Measurements from ENCODE around the gene CRBN. TPM values are rescaled to one million over a fixed set of nuclear protein-coding genes. Genes with fewer than 3 reads are reported as not detected.

Gene CRBN
- total and polyA plus RNA-seq, 9 of the 15 experiments (the other 6 are each of a cell fraction or from before 2014, with no cell fraction given), result 40.8 to 331 (median 57.4) TPM

DNA sequence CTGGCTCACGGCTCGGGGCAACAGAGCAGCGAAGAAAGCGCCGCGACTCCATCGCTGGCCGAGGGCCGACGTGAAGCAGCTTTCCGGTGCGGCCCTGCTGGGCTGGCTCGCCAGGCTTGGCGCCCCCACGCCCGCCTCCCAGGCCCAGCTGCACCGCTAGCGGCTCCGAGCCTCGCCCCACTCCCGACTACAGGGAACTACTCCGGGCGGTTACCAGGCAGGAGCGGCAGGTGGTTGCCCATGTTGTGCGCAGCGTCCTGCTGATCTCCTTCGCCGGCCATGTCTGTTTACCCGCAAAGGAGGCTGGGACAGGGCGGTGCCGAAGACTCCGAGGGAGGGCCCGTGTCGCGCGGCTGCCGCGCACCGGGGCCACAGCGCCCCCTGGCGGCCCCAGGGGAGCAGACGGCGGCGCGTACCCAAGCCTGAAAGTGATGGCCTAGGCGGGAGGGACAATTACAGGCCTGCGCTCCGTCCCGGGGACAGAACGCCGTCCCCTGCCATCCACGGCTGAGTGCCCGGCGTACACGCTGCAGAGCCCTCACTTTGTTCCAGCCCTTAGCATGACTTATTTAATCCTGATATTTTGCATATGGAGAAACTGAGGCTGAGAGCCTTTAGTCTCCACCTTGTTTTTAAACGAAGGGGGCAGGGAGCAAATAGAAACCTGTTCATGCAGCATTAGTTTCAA lies at the start of gene CRBN (continued):
- TF ChIP-seq, protein P1, sequence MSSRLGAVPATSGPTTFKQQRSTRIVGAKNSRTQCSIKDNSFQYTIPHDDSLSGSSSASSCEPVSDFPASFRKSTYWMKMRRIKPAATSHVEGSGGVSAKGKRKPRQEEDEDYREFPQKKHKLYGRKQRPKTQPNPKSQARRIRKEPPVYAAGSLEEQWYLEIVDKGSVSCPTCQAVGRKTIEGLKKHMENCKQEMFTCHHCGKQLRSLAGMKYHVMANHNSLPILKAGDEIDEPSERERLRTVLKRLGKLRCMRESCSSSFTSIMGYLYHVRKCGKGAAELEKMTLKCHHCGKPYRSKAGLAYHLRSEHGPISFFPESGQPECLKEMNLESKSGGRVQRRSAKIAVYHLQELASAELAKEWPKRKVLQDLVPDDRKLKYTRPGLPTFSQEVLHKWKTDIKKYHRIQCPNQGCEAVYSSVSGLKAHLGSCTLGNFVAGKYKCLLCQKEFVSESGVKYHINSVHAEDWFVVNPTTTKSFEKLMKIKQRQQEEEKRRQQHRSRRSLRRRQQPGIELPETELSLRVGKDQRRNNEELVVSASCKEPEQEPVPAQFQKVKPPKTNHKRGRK (tag; IDR thresholded peaks at IDR 0.05), result no peak
- TF ChIP-seq, protein P2, sequence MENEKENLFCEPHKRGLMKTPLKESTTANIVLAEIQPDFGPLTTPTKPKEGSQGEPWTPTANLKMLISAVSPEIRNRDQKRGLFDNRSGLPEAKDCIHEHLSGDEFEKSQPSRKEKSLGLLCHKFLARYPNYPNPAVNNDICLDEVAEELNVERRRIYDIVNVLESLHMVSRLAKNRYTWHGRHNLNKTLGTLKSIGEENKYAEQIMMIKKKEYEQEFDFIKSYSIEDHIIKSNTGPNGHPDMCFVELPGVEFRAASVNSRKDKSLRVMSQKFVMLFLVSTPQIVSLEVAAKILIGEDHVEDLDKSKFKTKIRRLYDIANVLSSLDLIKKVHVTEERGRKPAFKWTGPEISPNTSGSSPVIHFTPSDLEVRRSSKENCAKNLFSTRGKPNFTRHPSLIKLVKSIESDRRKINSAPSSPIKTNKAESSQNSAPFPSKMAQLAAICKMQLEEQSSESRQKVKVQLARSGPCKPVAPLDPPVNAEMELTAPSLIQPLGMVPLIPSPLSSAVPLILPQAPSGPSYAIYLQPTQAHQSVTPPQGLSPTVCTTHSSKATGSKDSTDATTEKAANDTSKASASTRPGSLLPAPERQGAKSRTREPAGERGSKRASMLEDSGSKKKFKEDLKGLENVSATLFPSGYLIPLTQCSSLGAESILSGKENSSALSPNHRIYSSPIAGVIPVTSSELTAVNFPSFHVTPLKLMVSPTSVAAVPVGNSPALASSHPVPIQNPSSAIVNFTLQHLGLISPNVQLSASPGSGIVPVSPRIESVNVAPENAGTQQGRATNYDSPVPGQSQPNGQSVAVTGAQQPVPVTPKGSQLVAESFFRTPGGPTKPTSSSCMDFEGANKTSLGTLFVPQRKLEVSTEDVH (IDR thresholded peaks at IDR 0.05; ENCODE audit: low read depth, partially characterized antibody), result no peak
- TF ChIP-seq IRF2 (CRISPR knock-in tag; IDR thresholded peaks at IDR 0.05), result no peak
- TF ChIP-seq HNRNPH1 (optimal IDR thresholded peaks at IDR 0.05; ENCODE audit: low read depth, low read length), result no peak
- TF ChIP-seq, protein P3, sequence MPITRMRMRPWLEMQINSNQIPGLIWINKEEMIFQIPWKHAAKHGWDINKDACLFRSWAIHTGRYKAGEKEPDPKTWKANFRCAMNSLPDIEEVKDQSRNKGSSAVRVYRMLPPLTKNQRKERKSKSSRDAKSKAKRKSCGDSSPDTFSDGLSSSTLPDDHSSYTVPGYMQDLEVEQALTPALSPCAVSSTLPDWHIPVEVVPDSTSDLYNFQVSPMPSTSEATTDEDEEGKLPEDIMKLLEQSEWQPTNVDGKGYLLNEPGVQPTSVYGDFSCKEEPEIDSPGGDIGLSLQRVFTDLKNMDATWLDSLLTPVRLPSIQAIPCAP (CRISPR knock-in tag; IDR thresholded peaks at IDR 0.05; ENCODE audit: borderline replicate concordance), result no peak
- TF ChIP-seq, protein P4, sequence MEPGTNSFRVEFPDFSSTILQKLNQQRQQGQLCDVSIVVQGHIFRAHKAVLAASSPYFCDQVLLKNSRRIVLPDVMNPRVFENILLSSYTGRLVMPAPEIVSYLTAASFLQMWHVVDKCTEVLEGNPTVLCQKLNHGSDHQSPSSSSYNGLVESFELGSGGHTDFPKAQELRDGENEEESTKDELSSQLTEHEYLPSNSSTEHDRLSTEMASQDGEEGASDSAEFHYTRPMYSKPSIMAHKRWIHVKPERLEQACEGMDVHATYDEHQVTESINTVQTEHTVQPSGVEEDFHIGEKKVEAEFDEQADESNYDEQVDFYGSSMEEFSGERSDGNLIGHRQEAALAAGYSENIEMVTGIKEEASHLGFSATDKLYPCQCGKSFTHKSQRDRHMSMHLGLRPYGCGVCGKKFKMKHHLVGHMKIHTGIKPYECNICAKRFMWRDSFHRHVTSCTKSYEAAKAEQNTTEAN (CRISPR knock-in tag; IDR thresholded peaks at IDR 0.05), result no peak; the same call in 1 of the 2 replicates
- no peak for TF ChIP-seq CEBPG (CRISPR knock-in tag; IDR thresholded peaks at IDR 0.05)
- TF ChIP-seq CEBPG (tag; conservative IDR thresholded peaks at IDR 0.05 in 1 of 2, IDR thresholded peaks at IDR 0.05 in 1 of 2), result no peak
- no peak; a peak in 1 of 4 replicates for TF ChIP-seq CSDE1 (IDR thresholded peaks at IDR 0.05)
- TF ChIP-seq NR2C1 (IDR thresholded peaks at IDR 0.05), result no peak
- no peak for TF ChIP-seq NR2C1 (tag; IDR thresholded peaks at IDR 0.05)
- no peak for TF ChIP-seq CBX8 (IDR thresholded peaks at IDR 0.05; ENCODE audit: borderline replicate concordance, extremely low read depth, low read depth, low read length, poor library complexity, severe bottlenecking)
- TF ChIP-seq ZNF197 (CRISPR knock-in tag; IDR thresholded peaks at IDR 0.05; ENCODE audit: low read depth), result no peak
- TF ChIP-seq SNIP1 (IDR thresholded peaks at IDR 0.05; ENCODE audit: low read depth), result no peak
- TF ChIP-seq XRCC3 (IDR thresholded peaks at IDR 0.05), result no peak
- TF ChIP-seq, protein P5, sequence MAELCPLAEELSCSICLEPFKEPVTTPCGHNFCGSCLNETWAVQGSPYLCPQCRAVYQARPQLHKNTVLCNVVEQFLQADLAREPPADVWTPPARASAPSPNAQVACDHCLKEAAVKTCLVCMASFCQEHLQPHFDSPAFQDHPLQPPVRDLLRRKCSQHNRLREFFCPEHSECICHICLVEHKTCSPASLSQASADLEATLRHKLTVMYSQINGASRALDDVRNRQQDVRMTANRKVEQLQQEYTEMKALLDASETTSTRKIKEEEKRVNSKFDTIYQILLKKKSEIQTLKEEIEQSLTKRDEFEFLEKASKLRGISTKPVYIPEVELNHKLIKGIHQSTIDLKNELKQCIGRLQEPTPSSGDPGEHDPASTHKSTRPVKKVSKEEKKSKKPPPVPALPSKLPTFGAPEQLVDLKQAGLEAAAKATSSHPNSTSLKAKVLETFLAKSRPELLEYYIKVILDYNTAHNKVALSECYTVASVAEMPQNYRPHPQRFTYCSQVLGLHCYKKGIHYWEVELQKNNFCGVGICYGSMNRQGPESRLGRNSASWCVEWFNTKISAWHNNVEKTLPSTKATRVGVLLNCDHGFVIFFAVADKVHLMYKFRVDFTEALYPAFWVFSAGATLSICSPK (IDR thresholded peaks at IDR 0.05; ENCODE audit: borderline replicate concordance), result no peak

Measured in K562 (cell line).